Panc1 (cell line): ENCODE data around the gene NCOR2. TPM values are rescaled to one million over a fixed set of nuclear protein-coding genes. Genes with fewer than 3 reads are reported as not detected.

ENCODE experiments used
- ATAC-seq: fragments of 200-7000 bp; cut with Tn5 transposase; 2 replicates; pipeline ENCODE4 v1.9.1; 2020; ENCODE audit warnings: mild to moderate bottlenecking, moderate library complexity
- BruUV-seq: library from RNA; stranded (reverse); fragments of 400-500 nt; replicated peaks from 2 replicates; lab custom pipeline; 2021; lab: Mats Ljungman, UMichigan
- CTCF ChIA-PET: fragments of 300-600 bp; sonication (Branson Sonifier 250); formaldehyde crosslinking; loops from one replicate; lab custom pipeline; 2022; ENCODE audit warnings: antibody characterized with exemption; lab: Charles Lee
- POLR2A ChIA-PET: fragments of 300-600 bp; sonication (Branson Sonifier 250); formaldehyde crosslinking; loops from one replicate; lab custom pipeline; 2022; ENCODE audit warnings: antibody characterized with exemption; lab: Charles Lee
- DNase-seq: peaks from one replicate; pipeline ENCODE4 v3.0.0-alpha.2; 2010; ENCODE audit warnings: low read depth, low spot score
- H3K27ac ChIP-seq: 2 replicates; pipeline ENCODE4 v1.5.1; 2011; ENCODE audit warnings: mild to moderate bottlenecking, low read length, inconsistent platforms
- H3K27me3 ChIP-seq: fragments of 200-500 bp; sonication (Bioruptor generic); 2 replicates; pipeline ENCODE4 v1.6.0; 2014; ENCODE audit warnings: low read length, inconsistent platforms; ENCODE audit not compliant: control insufficient read depth, insufficient read depth
- H3K36me3 ChIP-seq: fragments of 200-500 bp; sonication (Bioruptor generic); 2 replicates; pipeline ENCODE4 v1.5.1; 2014; ENCODE audit warnings: inconsistent platforms, mild to moderate bottlenecking, low read length, moderate library complexity; ENCODE audit not compliant: control insufficient read depth, insufficient read depth
- H3K4me1 ChIP-seq: 2 replicates; pipeline ENCODE4 v1.5.1; 2011; ENCODE audit warnings: inconsistent platforms, mild to moderate bottlenecking, low read length, moderate library complexity; ENCODE audit not compliant: control insufficient read depth, insufficient read depth
- H3K4me3 ChIP-seq, 2 experiments: 2 replicates each; pipeline ENCODE4 v1.5.1; 2011 to 2012; ENCODE audit warnings: low read depth in 2 of 2, low read length in 2 of 2, mild to moderate bottlenecking in 2 of 2, inconsistent platforms in 1 of 2, moderate library complexity in 1 of 2
- H3K9me3 ChIP-seq: fragments of 200-500 bp; sonication (Bioruptor generic); 2 replicates; pipeline ENCODE4 v1.5.1; 2014; ENCODE audit warnings: low read depth, mild to moderate bottlenecking, inconsistent platforms, low read length, moderate library complexity; ENCODE audit not compliant: control insufficient read depth, insufficient read depth
- CTCF ChIP-seq: fragments of 450-650 bp; IDR thresholded peaks from 2 replicates; pipeline ENCODE4 v1.5.1; 2017; ENCODE audit warnings: mild to moderate bottlenecking
- POLR2AphosphoS5 ChIP-seq: IDR thresholded peaks from 2 replicates; pipeline ENCODE4 v1.6.1; 2012; ENCODE audit warnings: mild to moderate bottlenecking, low read depth, low read length, moderate library complexity
- REST ChIP-seq, 2 experiments: IDR thresholded peaks; 2 replicates each; pipeline ENCODE4 v1.6.1; 2011 to 2012; ENCODE audit warnings: low read depth in 2 of 2, control low read depth in 1 of 2, low read length in 1 of 2, mild to moderate bottlenecking in 1 of 2, moderate library complexity in 1 of 2; ENCODE audit not compliant: insufficient read depth in 1 of 2
- SIN3A ChIP-seq: IDR thresholded peaks from 2 replicates; pipeline ENCODE4 v1.6.1; 2012; ENCODE audit warnings: low read depth, mild to moderate bottlenecking, low read length, moderate library complexity, borderline replicate concordance; ENCODE audit not compliant: insufficient read depth
- TCF7L2 ChIP-seq: IDR thresholded peaks from 2 replicates; pipeline ENCODE4 v1.6.1; 2011; ENCODE audit warnings: mild to moderate bottlenecking, low read depth, low read length, inconsistent platforms
- in situ Hi-C: cut with HindIII; loops from 2 replicates; pipeline ENCODE4 v1.10.0; 2016; ENCODE audit warnings: low sequenced_read_pairs, low pct_unique_long_range_greater_than_20kb
- intact Hi-C: fragments of 100-400 bp; cut with micrococcal nuclease; formaldehyde crosslinking; loops from one replicate; pipeline ENCODE4 v1.10.0; 2022; ENCODE audit not compliant: unreplicated experiment
- total RNA-seq: library from RNA; stranded (reverse); gene quantifications from one replicate; pipeline ENCODE4 v1.2.1, GENCODE V29; 2021; ENCODE audit not compliant: unreplicated experiment

The NCOR2 gene
- total RNA-seq, 1 experiment from 2014 or later: 461 TPM

- peaks cover 100% of the 10 kb centered on the region for H3K4me1 ChIP-seq
- H3K27me3 ChIP-seq: no peaks in the 10 kb centered on the region
- peak; percentile 19 for ATAC-seq
- no peak for DNase-seq
- no peaks in the 10 kb centered on the region for H3K36me3 ChIP-seq
- CTCF ChIA-PET: no interaction called here
- TF ChIP-seq CTCF (no peak), TCF7L2 (0 out of 2 replicates have a peak, but pooled peaks have one; percentile 19), SIN3A (no peak)
- no peaks in the 10 kb centered on the region for H3K9me3 ChIP-seq
- in situ Hi-C loops (no loop called here), intact Hi-C loops (no loop called here)
- no peak overlapping the region for H3K4me3 ChIP-seq
- POLR2A ChIA-PET: no interaction called here
- BruUV-seq: no TSS peak
- peak overlapping the region; percentile 98 for H3K27ac ChIP-seq
Measured at GRCh38 chr12:124548854-124549378, 18.5 kb downstream of the NCOR2 start.

GRCh38 chr12:124547626-124548025 is 19.8 kb downstream of the NCOR2 start:
- Histone ChIP-seq H3K27ac (peak overlapping the region; percentile 98), H3K36me3 (no peaks in the 10 kb centered on the region), H3K9me3 (no peaks in the 10 kb centered on the region), H3K4me3 (no peak overlapping the region), H3K4me1 (peaks cover 96% of the 10 kb centered on the region), H3K27me3 (no peaks in the 10 kb centered on the region)
- TF ChIP-seq POLR2AphosphoS5: no peak
- no peak for TF ChIP-seq SIN3A
- no peak for TF ChIP-seq REST (IDR thresholded peaks at IDR 0.05; ENCODE audit: insufficient read depth in 1 of 2, low read depth in 2 of 2, low read length in 1 of 2)
- TF ChIP-seq TCF7L2: no peak
- TF ChIP-seq CTCF: no peak
- BruUV-seq: no TSS peak
- DNase-seq (no peak), ATAC-seq (no peak)
- intact Hi-C loops (no loop called here), in situ Hi-C loops (no loop called here)
- ChIA-PET CTCF (no interaction called here), POLR2A (no interaction called here)
